Measurements from ENCODE around the gene NCKAP5L. TPM values are rescaled to one million over a fixed set of nuclear protein-coding genes. Genes with fewer than 3 reads are reported as not detected.

The NCKAP5L gene
- total and polyA plus RNA-seq, 9 of the 15 experiments (the other 6 are each of a cell fraction or from before 2014, with no cell fraction given) = 0.01 to 14.4 (median 3.7) TPM

GRCh38 chr12:49750027-49750995 lies 77.9 kb downstream of the NCKAP5L start (continued):
- TF ChIP-seq ZNF57 (CRISPR knock-in tag; IDR thresholded peaks at IDR 0.05) = no peak
- TF ChIP-seq ZNF609 (CRISPR knock-in tag; IDR thresholded peaks at IDR 0.05; ENCODE audit: borderline replicate concordance) = no peak
- TF ChIP-seq, protein P1, sequence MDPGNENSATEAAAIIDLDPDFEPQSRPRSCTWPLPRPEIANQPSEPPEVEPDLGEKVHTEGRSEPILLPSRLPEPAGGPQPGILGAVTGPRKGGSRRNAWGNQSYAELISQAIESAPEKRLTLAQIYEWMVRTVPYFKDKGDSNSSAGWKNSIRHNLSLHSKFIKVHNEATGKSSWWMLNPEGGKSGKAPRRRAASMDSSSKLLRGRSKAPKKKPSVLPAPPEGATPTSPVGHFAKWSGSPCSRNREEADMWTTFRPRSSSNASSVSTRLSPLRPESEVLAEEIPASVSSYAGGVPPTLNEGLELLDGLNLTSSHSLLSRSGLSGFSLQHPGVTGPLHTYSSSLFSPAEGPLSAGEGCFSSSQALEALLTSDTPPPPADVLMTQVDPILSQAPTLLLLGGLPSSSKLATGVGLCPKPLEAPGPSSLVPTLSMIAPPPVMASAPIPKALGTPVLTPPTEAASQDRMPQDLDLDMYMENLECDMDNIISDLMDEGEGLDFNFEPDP (CRISPR knock-in tag; IDR thresholded peaks at IDR 0.05) = no peak
- no peak for TF ChIP-seq TCF15 (CRISPR knock-in tag; IDR thresholded peaks at IDR 0.05)
- TF ChIP-seq ATF6 (CRISPR knock-in tag; IDR thresholded peaks at IDR 0.05) = no peak; the same call in 1 of the 2 replicates
- TF ChIP-seq ZNF263 (CRISPR knock-in tag; IDR thresholded peaks at IDR 0.05; ENCODE audit: borderline replicate concordance) = no peak
- TF ChIP-seq HNRNPL (IDR thresholded peaks at IDR 0.05; ENCODE audit: low read depth, low read length) = no peak
- TF ChIP-seq KDM5B (IDR thresholded peaks at IDR 0.05; ENCODE audit: insufficient replicate concordance, low read depth, low read length) = no peak
- no peak for TF ChIP-seq HES1 (IDR thresholded peaks at IDR 0.05; ENCODE audit: low read depth)
- no peak for TF ChIP-seq ZNF696 (CRISPR knock-in tag; conservative IDR thresholded peaks at IDR 0.05)
- no peak for TF ChIP-seq SNRNP70 (optimal IDR thresholded peaks at IDR 0.05; ENCODE audit: low read depth, low read length)
- TF ChIP-seq E2F8 (IDR thresholded peaks at IDR 0.05; ENCODE audit: low read depth, partially characterized antibody) = no peak
- no peak for TF ChIP-seq LCOR (CRISPR knock-in tag; IDR thresholded peaks at IDR 0.05)

Data from K562 (cell line).